Measurements from ENCODE around the gene CACNB4.

Gene CACNB4

GRCh38 chr2:151855111-151855510, 243.7 kb downstream of the CACNB4 start:
- no peak for DNase-seq
- in situ Hi-C loops (cut with HindIII; ENCODE audit: low pct_ligation_motif_present, low pct_unique_long_range_greater_than_20kb, low sequenced_read_pairs), result no loop called here

GRCh38 chr2:151853070-151853758, 245.6 kb downstream of the CACNB4 start:
- in situ Hi-C loops (cut with HindIII; ENCODE audit: low pct_ligation_motif_present, low pct_unique_long_range_greater_than_20kb, low sequenced_read_pairs), result no loop called here

GRCh38 chr2:151852260-151853069, 246.4 kb downstream of the CACNB4 start:
- DNase-seq, result no peak
- in situ Hi-C loops (cut with HindIII; ENCODE audit: low pct_ligation_motif_present, low pct_unique_long_range_greater_than_20kb, low sequenced_read_pairs), result no loop called here

More at GRCh38 chr2:151853070-151853758, 245.6 kb downstream of the CACNB4 start:
- DNase-seq, result no peak

GRCh38 chr2:151851761-151852160, 247.1 kb downstream of the CACNB4 start:
- peak; percentile 91 for DNase-seq
- in situ Hi-C loops (cut with HindIII; ENCODE audit: low pct_ligation_motif_present, low pct_unique_long_range_greater_than_20kb, low sequenced_read_pairs), result no loop called here

- in situ Hi-C loops (cut with HindIII; ENCODE audit: low pct_ligation_motif_present, low pct_unique_long_range_greater_than_20kb, low sequenced_read_pairs), result no loop called here
- no peak for DNase-seq
These were observed 249.3 kb downstream of the CACNB4 start for GRCh38 chr2:151849413-151850010.

- in situ Hi-C loops (cut with HindIII; ENCODE audit: low pct_ligation_motif_present, low pct_unique_long_range_greater_than_20kb, low sequenced_read_pairs), result no loop called here
- no peak for DNase-seq
These were observed 253.0 kb downstream of the CACNB4 start for GRCh38 chr2:151845884-151846283.

- in situ Hi-C loops (cut with HindIII; ENCODE audit: low pct_ligation_motif_present, low pct_unique_long_range_greater_than_20kb, low sequenced_read_pairs), result no loop called here
These were observed 253.4 kb downstream of the CACNB4 start for GRCh38 chr2:151845481-151845880.

GRCh38 chr2:151844211-151844896, 254.5 kb downstream of the CACNB4 start:
- DNase-seq, result no peak
- in situ Hi-C loops (cut with HindIII; ENCODE audit: low pct_ligation_motif_present, low pct_unique_long_range_greater_than_20kb, low sequenced_read_pairs), result no loop called here

More at GRCh38 chr2:151845481-151845880, 253.4 kb downstream of the CACNB4 start:
- DNase-seq, result no peak

- DNase-seq, result no peak
- in situ Hi-C loops (cut with HindIII; ENCODE audit: low pct_ligation_motif_present, low pct_unique_long_range_greater_than_20kb, low sequenced_read_pairs), result no loop called here
These were observed 255.2 kb downstream of the CACNB4 start for GRCh38 chr2:151843691-151844061.

GRCh38 chr2:151842830-151843690, 255.8 kb downstream of the CACNB4 start:
- no peak for DNase-seq
- in situ Hi-C loops (cut with HindIII; ENCODE audit: low pct_ligation_motif_present, low pct_unique_long_range_greater_than_20kb, low sequenced_read_pairs), result no loop called here

- no peak for DNase-seq
These were observed 257.8 kb downstream of the CACNB4 start for GRCh38 chr2:151841047-151841424.

GRCh38 chr2:151840216-151841046, 258.4 kb downstream of the CACNB4 start:
- in situ Hi-C loops (cut with HindIII; ENCODE audit: low pct_ligation_motif_present, low pct_unique_long_range_greater_than_20kb, low sequenced_read_pairs), result no loop called here
- DNase-seq, result no peak

More at GRCh38 chr2:151841047-151841424, 257.8 kb downstream of the CACNB4 start:
- in situ Hi-C loops (cut with HindIII; ENCODE audit: low pct_ligation_motif_present, low pct_unique_long_range_greater_than_20kb, low sequenced_read_pairs), result no loop called here

- no peak for DNase-seq
- in situ Hi-C loops (cut with HindIII; ENCODE audit: low pct_ligation_motif_present, low pct_unique_long_range_greater_than_20kb, low sequenced_read_pairs), result no loop called here
These were observed 260.9 kb downstream of the CACNB4 start for GRCh38 chr2:151837926-151838325.

- in situ Hi-C loops (cut with HindIII; ENCODE audit: low pct_ligation_motif_present, low pct_unique_long_range_greater_than_20kb, low sequenced_read_pairs), result no loop called here
These were observed 264.9 kb downstream of the CACNB4 start for GRCh38 chr2:151833984-151834383.

GRCh38 chr2:151830961-151831360, 267.9 kb downstream of the CACNB4 start:
- no peak for DNase-seq
- in situ Hi-C loops (cut with HindIII; ENCODE audit: low pct_ligation_motif_present, low pct_unique_long_range_greater_than_20kb, low sequenced_read_pairs), result no loop called here

More at GRCh38 chr2:151833984-151834383, 264.9 kb downstream of the CACNB4 start:
- no peak for DNase-seq

- DNase-seq, result no peak
- in situ Hi-C loops (cut with HindIII; ENCODE audit: low pct_ligation_motif_present, low pct_unique_long_range_greater_than_20kb, low sequenced_read_pairs), result no loop called here
These were observed 269.9 kb downstream of the CACNB4 start for GRCh38 chr2:151828890-151829324.

All from ACHN (cell line).